Uterus (tissue), 4 donors: Measurements from ENCODE around the gene HIC1. TPM values are rescaled to one million over a fixed set of nuclear protein-coding genes. Genes with fewer than 3 reads are reported as not detected.

ENCODE experiments used
- DNase-seq, 2 donors: peaks; one replicate each; pipeline ENCODE4 v3.0.0-alpha.2; 2019 to 2020
- H3K27ac ChIP-seq, 2 donors: fragments of 200-600 bp; sonication (generic); 1 replicate in 1 of 2; 2 replicates in 1 of 2; pipeline ENCODE4 v1.5.1; 2016 to 2018
- H3K27me3 ChIP-seq, 2 donors: fragments of 200-600 bp; sonication (generic); one replicate each; pipeline ENCODE4 v1.5.1; 2018 to 2019; ENCODE audit warnings: control low read depth in 1 of 2
- H3K36me3 ChIP-seq, 2 donors: fragments of 200-600 bp; sonication (generic); one replicate each; pipeline ENCODE4 v1.5.1; 2019; ENCODE audit warnings: control low read depth in 1 of 2
- H3K4me1 ChIP-seq, 2 donors: fragments of 200-600 bp; sonication (generic); one replicate each; pipeline ENCODE4 v1.5.1; 2018 to 2019; ENCODE audit warnings: control low read depth in 1 of 2
- H3K4me3 ChIP-seq, 2 donors: fragments of 200-600 bp; sonication (generic); 1 replicate in 1 of 2; 2 replicates in 1 of 2; pipeline ENCODE4 v1.5.1; 2018 to 2019; ENCODE audit warnings: mild to moderate bottlenecking in 1 of 2
- H3K9me3 ChIP-seq, 2 donors: fragments of 200-600 bp; sonication (generic); one replicate each; pipeline ENCODE4 v1.5.1; 2019; ENCODE audit warnings: control low read depth in 1 of 2
- POLR2A ChIP-seq, 2 donors: fragments of 450-650 bp; IDR thresholded peaks; one replicate each; pipeline ENCODE4 v1.6.1; 2016; ENCODE audit warnings: antibody characterized with exemption in 2 of 2, mild to moderate bottlenecking in 1 of 2, moderate library complexity in 1 of 2
- intact Hi-C: fragments of 100-400 bp; cut with DNase I; formaldehyde crosslinking; loops from one replicate; pipeline ENCODE4 v1.15.1; 2023; ENCODE audit warnings: low total_unique reads
- total RNA-seq, 4 donors: library from RNA; depleted of rRNA in 3 of 4; stranded (reverse); fragments of >200 nt in 3 of 4; gene quantifications; one replicate each; pipeline versions ENCODE4 v1.1.0 to v1.2.4, GENCODE V29; 2014 to 2023
- TF ChIP-seq, protein P1 (sequence below), 4 experiments: fragments of 200-600 bp in 2 of 4; fragments of 450-650 bp in 2 of 4; sonication (generic) in 2 of 4; IDR thresholded peaks; one replicate each; pipeline ENCODE4 v1.5.1; 2016 to 2019; ENCODE audit warnings: antibody characterized with exemption in 4 of 4, mild to moderate bottlenecking in 2 of 4, moderate library complexity in 1 of 4
- donor health status: DM: yes; HTN: yes; CAD: no.

The HIC1 gene
- total RNA-seq, 4 donors from 2014 or later: 21.8 to 86.9 (median 54.2) TPM

- TF ChIP-seq POLR2A (IDR thresholded peaks at IDR 0.05): no peak
- TF ChIP-seq, protein P1, sequence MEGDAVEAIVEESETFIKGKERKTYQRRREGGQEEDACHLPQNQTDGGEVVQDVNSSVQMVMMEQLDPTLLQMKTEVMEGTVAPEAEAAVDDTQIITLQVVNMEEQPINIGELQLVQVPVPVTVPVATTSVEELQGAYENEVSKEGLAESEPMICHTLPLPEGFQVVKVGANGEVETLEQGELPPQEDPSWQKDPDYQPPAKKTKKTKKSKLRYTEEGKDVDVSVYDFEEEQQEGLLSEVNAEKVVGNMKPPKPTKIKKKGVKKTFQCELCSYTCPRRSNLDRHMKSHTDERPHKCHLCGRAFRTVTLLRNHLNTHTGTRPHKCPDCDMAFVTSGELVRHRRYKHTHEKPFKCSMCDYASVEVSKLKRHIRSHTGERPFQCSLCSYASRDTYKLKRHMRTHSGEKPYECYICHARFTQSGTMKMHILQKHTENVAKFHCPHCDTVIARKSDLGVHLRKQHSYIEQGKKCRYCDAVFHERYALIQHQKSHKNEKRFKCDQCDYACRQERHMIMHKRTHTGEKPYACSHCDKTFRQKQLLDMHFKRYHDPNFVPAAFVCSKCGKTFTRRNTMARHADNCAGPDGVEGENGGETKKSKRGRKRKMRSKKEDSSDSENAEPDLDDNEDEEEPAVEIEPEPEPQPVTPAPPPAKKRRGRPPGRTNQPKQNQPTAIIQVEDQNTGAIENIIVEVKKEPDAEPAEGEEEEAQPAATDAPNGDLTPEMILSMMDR (IDR thresholded peaks at IDR 0.05): no peak
- Histone ChIP-seq H3K36me3 (no peaks in the 10 kb centered on the region), H3K27me3 (no peaks in the 10 kb centered on the region), H3K27ac (peak within 1 kb of the TSS in 1 of 2 donors; percentile 14), H3K9me3 (no peaks in the 10 kb centered on the region), H3K4me3 (peak within 1 kb of the TSS; percentile 38 to 44), H3K4me1 (peaks cover 0 to 17% of the 10 kb centered on the region in 2 donors)
- intact Hi-C loops: no loop called here
- peak; percentile 61 to 65 for DNase-seq
Observed at GRCh38 chr17:2025220-2025621, 29.7 kb upstream of the HIC1 start, which contains the start of gene RTN4RL1. Gene RTN4RL1 (minus strand): TSS chr17:2025334. CDS start chr17:2024865, 469 bp downstream.

DNA sequence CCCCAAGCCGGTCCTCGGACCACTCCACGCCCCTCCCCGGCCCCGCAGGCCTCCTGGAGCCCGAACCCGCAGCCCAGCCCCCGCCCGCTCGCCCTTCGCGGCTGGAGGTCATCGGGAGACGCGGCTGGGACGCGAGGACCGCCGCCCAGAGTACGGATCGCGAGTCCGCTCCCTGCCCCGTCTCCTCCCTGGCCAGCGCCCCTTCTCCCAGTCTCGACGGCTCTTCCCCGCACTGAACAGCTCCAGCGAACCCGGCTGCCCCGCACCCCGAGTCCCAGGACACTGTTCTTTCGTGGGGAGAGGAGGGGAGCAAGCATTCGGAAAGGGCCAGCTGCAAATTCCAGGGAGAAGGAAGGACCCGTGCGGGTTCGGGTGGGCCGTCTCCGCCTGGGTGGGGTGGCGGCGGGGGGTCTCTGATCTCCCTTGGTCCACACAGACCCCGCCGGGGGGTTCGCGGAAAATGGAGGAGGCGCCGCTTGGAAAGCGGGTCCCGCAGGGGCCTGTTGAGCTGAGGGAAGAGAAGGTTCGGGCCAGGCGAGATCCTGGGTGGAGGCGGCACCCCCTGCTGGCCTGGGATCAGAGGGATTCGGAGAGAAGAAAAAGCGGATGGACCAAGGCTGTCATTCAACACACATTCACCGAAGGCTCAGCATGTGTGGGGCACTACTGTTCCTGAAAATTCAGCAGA is 29.1 kb upstream of the HIC1 start:
- no peaks in the 10 kb centered on the region for H3K36me3 ChIP-seq
- intact Hi-C loops: no loop called here
- TF ChIP-seq POLR2A (IDR thresholded peaks at IDR 0.05): no peak
- TF ChIP-seq, protein P1 (IDR thresholded peaks at IDR 0.05): peak; percentile 68 to 77 (median 72)
- peaks cover 0 to 18% of the 10 kb centered on the region in 2 donors for H3K4me1 ChIP-seq
- no peaks in the 10 kb centered on the region for H3K27me3 ChIP-seq
- peak overlapping the region in 1 of 2 donors; percentile 14 for H3K27ac ChIP-seq
- peak; percentile 65 to 67 for DNase-seq
- peak overlapping the region; percentile 38 to 44 for H3K4me3 ChIP-seq
- H3K9me3 ChIP-seq: no peaks in the 10 kb centered on the region

GRCh38 chr17:2027528-2028233 is 27.2 kb upstream of the HIC1 start:
- TF ChIP-seq, protein P1 (IDR thresholded peaks at IDR 0.05): no peak
- TF ChIP-seq POLR2A (IDR thresholded peaks at IDR 0.05): no peak
- no peaks in the 10 kb centered on the region for H3K36me3 ChIP-seq
- no peak overlapping the region for H3K4me3 ChIP-seq
- no peak for DNase-seq
- no peaks in the 10 kb centered on the region for H3K9me3 ChIP-seq
- no peak overlapping the region for H3K27ac ChIP-seq
- no peaks in the 10 kb centered on the region for H3K27me3 ChIP-seq
- intact Hi-C loops: no loop called here
- H3K4me1 ChIP-seq: peaks cover 0 to 31% of the 10 kb centered on the region in 2 donors

GRCh38 chr17:2028234-2028614 is 26.7 kb upstream of the HIC1 start:
- Histone ChIP-seq H3K4me1 (peaks cover 0 to 31% of the 10 kb centered on the region in 2 donors), H3K27ac (no peak overlapping the region), H3K9me3 (no peaks in the 10 kb centered on the region), H3K27me3 (no peaks in the 10 kb centered on the region), H3K36me3 (no peaks in the 10 kb centered on the region), H3K4me3 (no peak overlapping the region)
- intact Hi-C loops: no loop called here
- DNase-seq: no peak
- TF ChIP-seq, protein P1 (IDR thresholded peaks at IDR 0.05): no peak
- TF ChIP-seq POLR2A (IDR thresholded peaks at IDR 0.05): no peak

GRCh38 chr17:2028737-2029136 is 26.2 kb upstream of the HIC1 start:
- TF ChIP-seq POLR2A (IDR thresholded peaks at IDR 0.05): no peak
- TF ChIP-seq, protein P1 (IDR thresholded peaks at IDR 0.05): no peak
- Histone ChIP-seq H3K27me3 (no peaks in the 10 kb centered on the region), H3K4me1 (peaks cover 0 to 29% of the 10 kb centered on the region in 2 donors), H3K27ac (no peak overlapping the region), H3K36me3 (no peaks in the 10 kb centered on the region), H3K4me3 (no peak overlapping the region), H3K9me3 (no peaks in the 10 kb centered on the region)
- intact Hi-C loops: no loop called here
- no peak for DNase-seq
